Astrocyte (in vitro differentiated cells and primary cell): ENCODE results near the gene TCTN1.

Source experiments
- CTCF ChIP-seq: IDR thresholded peaks from 2 replicates; pipeline ENCODE4 v1.5.1; 2011; ENCODE audit warnings: low read depth, mild to moderate bottlenecking, inconsistent platforms, low read length, moderate library complexity; ENCODE audit not compliant: insufficient read depth
- EZH2 ChIP-seq: IDR thresholded peaks from 2 replicates; pipeline ENCODE4 v1.6.1; 2012; ENCODE audit warnings: mild to moderate bottlenecking, low read length, inconsistent platforms; ENCODE audit not compliant: insufficient read depth

- TF ChIP-seq CTCF (no peak), EZH2 (no peak)
Measured at GRCh38 chr12:110661337-110661972, 47.5 kb downstream of the TCTN1 start.
